SK-N-SH treated with all-trans-retinoic acid at 6 μM for 48 hours (cell line): ENCODE data around the gene IFRD2.

Experiments used
- PATZ1 ChIP-seq: fragments of 250-450 bp; sonication (Bioruptor Pico); IDR thresholded peaks from 2 replicates; pipeline ENCODE4 v1.8.0; 2020; ENCODE audit warnings: mild to moderate bottlenecking, moderate library complexity, borderline replicate concordance
- ZNF8 ChIP-seq: fragments of 450-650 bp; formaldehyde crosslinking; IDR thresholded peaks from 2 replicates; pipeline ENCODE4 v1.5.0; 2020; ENCODE audit warnings: mild to moderate bottlenecking, moderate library complexity

DNA sequence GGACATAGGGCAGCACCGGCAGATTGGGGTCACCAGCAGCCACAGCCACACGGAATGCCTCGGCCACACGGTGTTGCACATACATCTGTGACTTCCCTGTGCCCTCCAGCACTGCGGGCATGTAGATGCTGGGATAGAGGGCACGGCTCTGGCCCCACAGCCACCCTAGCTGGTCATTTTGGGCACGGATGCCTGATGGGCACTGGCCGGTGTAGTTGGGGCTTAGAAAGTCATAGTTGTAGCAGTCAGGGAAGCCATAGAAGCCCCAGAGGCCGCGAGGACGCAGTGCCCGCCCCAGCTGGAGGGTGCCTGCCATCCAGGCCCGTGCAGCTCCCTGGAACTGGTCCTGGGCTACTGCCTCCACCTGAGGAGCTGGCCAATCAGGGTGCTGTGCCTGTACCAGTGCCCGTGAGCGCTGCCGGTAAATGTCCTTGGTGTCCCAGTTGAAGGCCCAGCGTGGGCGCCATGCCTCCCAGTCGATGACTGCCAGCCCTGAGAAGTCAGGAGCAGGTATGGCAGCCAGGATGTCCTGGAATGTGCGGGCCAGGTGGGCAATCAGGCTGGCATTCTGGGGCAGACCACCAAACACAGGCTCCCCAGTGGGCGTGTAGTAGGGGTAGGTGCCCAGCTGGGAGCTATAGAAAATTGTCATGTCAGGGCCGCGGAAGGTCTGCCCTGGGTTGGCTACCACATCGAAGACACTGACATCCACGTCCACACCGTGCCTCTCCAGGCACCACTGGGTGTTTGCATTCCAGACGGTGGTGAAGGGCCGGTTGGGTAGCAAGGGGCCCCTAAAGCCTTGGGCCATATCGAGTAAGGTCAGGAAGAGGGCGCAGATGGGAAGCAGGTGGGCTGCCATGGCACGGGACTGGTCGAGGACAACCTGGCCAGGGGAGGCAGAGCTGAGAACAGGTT lies 10.1 kb upstream of the IFRD2 start:
- TF ChIP-seq ZNF8 (CRISPR knock-in tag) = no peak
- no peak for TF ChIP-seq PATZ1 (CRISPR knock-in tag)
